Measurements from ENCODE around the gene GRID2.

- TF ChIP-seq POLR2A (IDR thresholded peaks at IDR 0.05), result no peak
- TF ChIP-seq CTCF (IDR thresholded peaks at IDR 0.05), result no peak
Observed at GRCh38 chr4:92952897-92953296, 649.1 kb downstream of the GRID2 start.
